IMR-90 (cell line): ENCODE results near the gene MTTP. TPM values are rescaled to one million over a fixed set of nuclear protein-coding genes. Genes with fewer than 3 reads are reported as not detected.

ENCODE experiments used
- ATAC-seq: fragments of 200-7000 bp; cut with Tn5 transposase; 2 replicates; pipeline ENCODE4 v1.9.1; 2020; ENCODE audit warnings: low read depth, mild to moderate bottlenecking, moderate library complexity
- BruUV-seq: library from RNA; stranded (reverse); fragments of 400-500 nt; replicated peaks from 2 replicates; lab custom pipeline; 2021; lab: Mats Ljungman, UMichigan
- CTCF ChIA-PET: fragments of 300-600 bp; formaldehyde crosslinking; extraction: SDS; loops from one replicate; lab custom pipeline; 2021; ENCODE audit warnings: antibody characterized with exemption; lab: Yijun Ruan, JAX
- POLR2A ChIA-PET: fragments of 300-600 bp; sonication (Branson Sonifier 250); formaldehyde crosslinking; loops from one replicate; lab custom pipeline; 2022; ENCODE audit warnings: antibody characterized with exemption; ENCODE audit not compliant: unreplicated experiment; lab: Charles Lee
- DNase-seq: peaks from one replicate; pipeline ENCODE4 v3.0.0; 2013
- H2AFZ ChIP-seq: replicated peaks from 2 replicates; pipeline ENCODE3; 2013; ENCODE audit warnings: low read length, mild to moderate bottlenecking; ENCODE audit not compliant: poor library complexity
- H2AK5ac ChIP-seq: 2 replicates; pipeline ENCODE4 v1.6.1; 2013; ENCODE audit warnings: low read depth, low read length, inconsistent platforms
- H2AK9ac ChIP-seq: replicated peaks from 2 replicates; pipeline ENCODE3; 2013; ENCODE audit warnings: mild to moderate bottlenecking, low read depth, low read length, moderate library complexity; ENCODE audit not compliant: poor library complexity
- H2BK120ac ChIP-seq: 2 replicates; pipeline ENCODE4 v1.6.1; 2013; ENCODE audit warnings: low read depth, low read length, inconsistent platforms
- H2BK15ac ChIP-seq: 3 replicates; pipeline ENCODE4 v1.6.1; 2013; ENCODE audit warnings: low read depth, low read length, inconsistent platforms
- H2BK20ac ChIP-seq: 2 replicates; pipeline ENCODE4 v1.6.1; 2013; ENCODE audit warnings: low read depth, mild to moderate bottlenecking, inconsistent platforms, low read length, moderate library complexity
- H2BK5ac ChIP-seq: 2 replicates; pipeline ENCODE4 v1.6.1; 2013; ENCODE audit warnings: mild to moderate bottlenecking, low read depth, low read length, inconsistent platforms; ENCODE audit not compliant: poor library complexity, severe bottlenecking
- H3K14ac ChIP-seq: replicated peaks from 2 replicates; pipeline ENCODE4 v1.6.1; 2013; ENCODE audit warnings: low read depth, low read length, inconsistent platforms
- H3K18ac ChIP-seq: 2 replicates; pipeline ENCODE4 v1.6.1; 2013; ENCODE audit warnings: low read depth, low read length, control low read depth
- H3K23ac ChIP-seq: 2 replicates; pipeline ENCODE4 v1.6.1; 2013; ENCODE audit warnings: low read depth, low read length, inconsistent platforms
- H3K27ac ChIP-seq: 2 replicates; pipeline ENCODE4 v1.5.1; 2013; ENCODE audit warnings: mild to moderate bottlenecking, control low read depth, low read length; ENCODE audit not compliant: insufficient read depth
- H3K27me3 ChIP-seq: 2 replicates; pipeline ENCODE4 v1.6.1; 2013; ENCODE audit warnings: low read length; ENCODE audit not compliant: control insufficient read depth, insufficient read depth
- H3K36me3 ChIP-seq: 2 replicates; pipeline ENCODE4 v1.6.1; 2013; ENCODE audit warnings: low read length, mixed read lengths; ENCODE audit not compliant: control insufficient read depth, insufficient read depth
- H3K4ac ChIP-seq: 2 replicates; pipeline ENCODE4 v1.6.1; 2013; ENCODE audit warnings: low read depth, low read length, inconsistent platforms
- H3K4me1 ChIP-seq: 2 replicates; pipeline ENCODE4 v1.6.1; 2013; ENCODE audit warnings: low read length, mixed read lengths; ENCODE audit not compliant: control insufficient read depth, insufficient read depth
- H3K4me2 ChIP-seq: 2 replicates; pipeline ENCODE4 v1.6.1; 2013; ENCODE audit warnings: low read depth, mild to moderate bottlenecking, control low read depth, low read length, moderate library complexity
- H3K4me3 ChIP-seq: 2 replicates; pipeline ENCODE4 v1.5.1; 2013; ENCODE audit warnings: low read depth, mild to moderate bottlenecking, control low read depth, low read length, moderate library complexity; ENCODE audit not compliant: insufficient read depth
- H3K56ac ChIP-seq: 2 replicates; pipeline ENCODE4 v1.6.1; 2013; ENCODE audit warnings: low read length, inconsistent platforms; ENCODE audit not compliant: insufficient read depth; ENCODE audit errors: extremely low read depth
- H3K79me1 ChIP-seq, 2 experiments: 2 replicates each; pipeline ENCODE4 v1.6.1; 2013; ENCODE audit warnings: low read length in 2 of 2, inconsistent platforms in 1 of 2, low read depth in 1 of 2
- H3K9ac ChIP-seq: 2 replicates; pipeline ENCODE4 v1.6.1; 2013; ENCODE audit warnings: low read depth, low read length, control low read depth
- H3K9me1 ChIP-seq: 2 replicates; pipeline ENCODE4 v1.6.1; 2013; ENCODE audit warnings: low read length, inconsistent platforms; ENCODE audit not compliant: insufficient read depth
- H3K9me3 ChIP-seq: 2 replicates; pipeline ENCODE4 v1.6.1; 2013; ENCODE audit warnings: low read length; ENCODE audit not compliant: control insufficient read depth, insufficient read depth
- H4K20me1 ChIP-seq: 2 replicates; pipeline ENCODE4 v1.6.1; 2013; ENCODE audit warnings: low read length, inconsistent platforms; ENCODE audit not compliant: insufficient read depth
- H4K5ac ChIP-seq: 2 replicates; pipeline ENCODE4 v1.6.1; 2013; ENCODE audit warnings: mild to moderate bottlenecking, low read depth, low read length, control low read depth
- H4K8ac ChIP-seq, 2 experiments: 2 replicates each; pipeline ENCODE4 v1.6.1; 2013; ENCODE audit warnings: low read depth in 2 of 2, low read length in 2 of 2, control low read depth in 1 of 2, inconsistent platforms in 1 of 2
- H4K91ac ChIP-seq: 2 replicates; pipeline ENCODE4 v1.6.1; 2013; ENCODE audit warnings: low read depth, low read length, inconsistent platforms; ENCODE audit not compliant: insufficient read depth
- CHD1 ChIP-seq: IDR thresholded peaks from 2 replicates; pipeline ENCODE4 v1.6.1; 2012; ENCODE audit warnings: low read depth, low read length, improper control_type of control experiment
- ELK1 ChIP-seq: fragments of 150-350 bp; IDR thresholded peaks from 2 replicates; pipeline ENCODE4 v1.6.1; 2016; ENCODE audit warnings: low read depth, mild to moderate bottlenecking, low read length, moderate library complexity, borderline replicate concordance
- FOS ChIP-seq: fragments of 150-350 bp; IDR thresholded peaks from 2 replicates; pipeline ENCODE4 v1.6.1; 2016; ENCODE audit warnings: low read depth, low read length
- MAFK ChIP-seq: IDR thresholded peaks from 2 replicates; pipeline ENCODE4 v1.6.1; 2012; ENCODE audit warnings: low read depth, low read length, improper control_type of control experiment
- MAZ ChIP-seq: IDR thresholded peaks from 2 replicates; pipeline ENCODE4 v1.6.1; 2012; ENCODE audit warnings: low read depth, mild to moderate bottlenecking, low read length, improper control_type of control experiment, moderate library complexity, borderline replicate concordance
- MXI1 ChIP-seq: IDR thresholded peaks from 2 replicates; pipeline ENCODE4 v1.6.1; 2012; ENCODE audit warnings: low read depth, mild to moderate bottlenecking, low read length, moderate library complexity, borderline replicate concordance
- RCOR1 ChIP-seq: IDR thresholded peaks from 2 replicates; pipeline ENCODE4 v1.6.1; 2012; ENCODE audit warnings: mild to moderate bottlenecking, low read length, improper control_type of control experiment; ENCODE audit not compliant: insufficient replicate concordance
- RFX5 ChIP-seq: IDR thresholded peaks from 2 replicates; pipeline ENCODE4 v1.8.0; 2012; ENCODE audit warnings: low read depth, mild to moderate bottlenecking, low read length, moderate library complexity
- WGBS, 2 experiments: methylation state at CpG; one replicate each; pipeline versions ENCODE4 v1.1.5 to v1.1.7; 2013; ENCODE audit warnings: missing lambda C conversion rate in 2 of 2; ENCODE audit not compliant: insufficient read length in 1 of 2; ENCODE audit errors: extremely low coverage in 2 of 2; 5-methylcytosine and 5-hydroxymethylcytosine counted together
- dilution Hi-C: fragments of 300-500 bp; cut with HindIII; formaldehyde crosslinking; loops from one replicate; pipeline ENCODE4 v1.14.3; 2018; ENCODE audit warnings: low sequenced_read_pairs; ENCODE audit not compliant: unreplicated experiment
- in situ Hi-C: fragments of 300-500 bp; cut with MboI; formaldehyde crosslinking; loops from 3 replicates; pipeline ENCODE4 v1.14.3; 2019; ENCODE audit warnings: low sequenced_read_pairs, inconsistent platforms, mixed read lengths
- intact Hi-C: fragments of 100-400 bp; cut with micrococcal nuclease; formaldehyde crosslinking; loops from 2 replicates; pipeline ENCODE4 v1.10.0; 2022
- polyA plus RNA-seq, 3 experiments: library from polyadenylated mRNA; depleted of rRNA; stranded (reverse); fragments of >200 nt; gene quantifications; 2 replicates each; pipeline ENCODE4 v1.2.3, GENCODE V29; 2012; ENCODE audit warnings: low replicate concordance in 1 of 3
- total RNA-seq: library from RNA; depleted of rRNA; stranded (reverse); fragments of >200 nt; gene quantifications from 2 replicates; pipeline ENCODE4 v1.2.3, GENCODE V29; 2012
- TF ChIP-seq, protein P1 (sequence below): fragments of 150-350 bp; IDR thresholded peaks from 2 replicates; pipeline ENCODE4 v1.6.1; 2017; ENCODE audit warnings: mild to moderate bottlenecking, antibody characterized with exemption, low read length, low read depth

MTTP gene
- total and polyA plus RNA-seq, 2 of the 4 experiments (the other 2 are of a cell fraction) = under 0.01 to 0.03 TPM

DNA sequence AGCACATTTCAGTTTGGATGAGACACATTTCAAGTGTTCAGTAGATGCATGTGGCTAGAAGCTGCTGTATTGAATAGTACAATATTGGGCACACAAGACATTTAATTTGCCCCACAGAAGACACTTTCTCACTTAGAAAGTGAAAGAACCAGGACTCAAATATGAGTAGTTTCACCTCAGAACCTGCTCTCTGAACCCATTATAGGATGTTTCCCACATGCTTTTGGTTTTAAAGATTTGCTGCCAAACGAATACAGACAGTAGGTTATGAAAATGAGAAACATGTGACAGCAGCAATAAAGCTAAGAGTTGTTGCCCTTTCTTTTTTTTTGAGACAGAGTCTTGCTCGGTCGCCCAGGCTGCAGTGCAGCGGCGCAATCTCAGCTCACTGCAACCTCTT lies 50.7 kb downstream of the MTTP start:
- H2AK9ac ChIP-seq = no peak overlapping the region
- H2AFZ ChIP-seq = no peak overlapping the region
- dilution Hi-C loops (no loop called here), in situ Hi-C loops (no loop called here), intact Hi-C loops (no loop called here)
- TF ChIP-seq, protein P1, sequence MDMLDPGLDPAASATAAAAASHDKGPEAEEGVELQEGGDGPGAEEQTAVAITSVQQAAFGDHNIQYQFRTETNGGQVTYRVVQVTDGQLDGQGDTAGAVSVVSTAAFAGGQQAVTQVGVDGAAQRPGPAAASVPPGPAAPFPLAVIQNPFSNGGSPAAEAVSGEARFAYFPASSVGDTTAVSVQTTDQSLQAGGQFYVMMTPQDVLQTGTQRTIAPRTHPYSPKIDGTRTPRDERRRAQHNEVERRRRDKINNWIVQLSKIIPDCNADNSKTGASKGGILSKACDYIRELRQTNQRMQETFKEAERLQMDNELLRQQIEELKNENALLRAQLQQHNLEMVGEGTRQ = no peak
- TF ChIP-seq MAZ (no peak), RFX5 (no peak), FOS (no peak), MXI1 (no peak), RCOR1 (no peak), MAFK (no peak), CHD1 (no peak), ELK1 (no peak)
- no peak overlapping the region for H4K8ac ChIP-seq
- H3K27ac ChIP-seq = no peak overlapping the region
- ATAC-seq = no peak
- no peak overlapping the region for H4K91ac ChIP-seq
- DNase-seq = no peak
- no peak overlapping the region for H3K23ac ChIP-seq
- no peak overlapping the region for H3K4me3 ChIP-seq
- no peak overlapping the region for H2BK120ac ChIP-seq
- no peak overlapping the region for H3K14ac ChIP-seq
- no peaks in the 10 kb centered on the region for H3K9me1 ChIP-seq
- H3K9me3 ChIP-seq = no peaks in the 10 kb centered on the region
- H2AK5ac ChIP-seq = no peak overlapping the region
- H3K36me3 ChIP-seq = no peaks in the 10 kb centered on the region
- no peaks in the 10 kb centered on the region for H3K79me1 ChIP-seq
- no peak overlapping the region for H2BK15ac ChIP-seq
- no peak overlapping the region for H3K56ac ChIP-seq
- H2BK5ac ChIP-seq = no peak overlapping the region
- WGBS, 2 experiments = no CpG with 5 or more reads among the region's 5 CpGs
- H2BK20ac ChIP-seq = no peak overlapping the region
- H3K18ac ChIP-seq = no peak overlapping the region
- no TSS peak for BruUV-seq
- no peaks in the 10 kb centered on the region for H4K20me1 ChIP-seq
- H3K4ac ChIP-seq = no peak overlapping the region
- no peak overlapping the region for H3K4me2 ChIP-seq
- no peak overlapping the region for H4K5ac ChIP-seq
- ChIA-PET CTCF (no interaction called here), POLR2A (no interaction called here)
- no peaks in the 10 kb centered on the region for H3K4me1 ChIP-seq
- no peaks in the 10 kb centered on the region for H3K27me3 ChIP-seq
- H3K9ac ChIP-seq = no peak overlapping the region
